Heart left ventricle (tissue), 16 donors: Measurements from ENCODE around the gene EPB41L4B. TPM values are rescaled to one million over a fixed set of nuclear protein-coding genes. Genes with fewer than 3 reads are reported as not detected.

ENCODE experiments used
- ATAC-seq, 4 donors: fragments of 200-7000 bp; cut with Tn5 transposase; one replicate each; pipeline ENCODE4 v1.9.1; 2020 to 2022; ENCODE audit warnings: moderate library complexity in 4 of 4, mild to moderate bottlenecking in 3 of 4, moderate number of reproducible peaks in 1 of 4
- DNase-seq, 5 donors: peaks; one replicate each; pipeline ENCODE4 v3.0.0-alpha.2; 2020
- H3K27ac ChIP-seq, 12 donors: fragments of 200-600 bp; sonication (generic) in 4 of 12; one replicate each; pipeline versions ENCODE4 v1.5.0 to v1.8.0; 2016 to 2022; ENCODE audit warnings: mild to moderate bottlenecking in 2 of 12
- H3K27me3 ChIP-seq, 9 donors: fragments of 200-600 bp; sonication (generic) in 2 of 9; one replicate each; pipeline versions ENCODE4 v1.5.1 to v1.8.0; 2016 to 2022; ENCODE audit warnings: mild to moderate bottlenecking in 3 of 9
- H3K36me3 ChIP-seq, 9 donors: fragments of 200-600 bp; sonication (generic) in 2 of 9; one replicate each; pipeline versions ENCODE4 v1.5.0 to v1.8.0; 2018 to 2022; ENCODE audit warnings: mild to moderate bottlenecking in 2 of 9
- H3K4me1 ChIP-seq, 12 donors: fragments of 200-600 bp; sonication (generic) in 4 of 12; one replicate each; pipeline versions ENCODE4 v1.5.0 to v1.8.0; 2016 to 2022; ENCODE audit warnings: mild to moderate bottlenecking in 3 of 12
- H3K4me3 ChIP-seq, 12 donors: fragments of 200-600 bp; sonication (generic) in 4 of 12; one replicate each; pipeline versions ENCODE4 v1.5.0 to v1.8.0; 2017 to 2022; ENCODE audit warnings: mild to moderate bottlenecking in 9 of 12, moderate library complexity in 4 of 12
- H3K9me3 ChIP-seq, 12 donors: fragments of 200-600 bp; sonication (generic) in 4 of 12; one replicate each; pipeline versions ENCODE4 v1.5.0 to v1.8.0; 2016 to 2022; ENCODE audit warnings: mild to moderate bottlenecking in 1 of 12
- POLR2A ChIP-seq, 2 donors: fragments of 450-650 bp; IDR thresholded peaks; one replicate each; pipeline ENCODE4 v1.6.1; 2017; ENCODE audit warnings: antibody characterized with exemption in 2 of 2, mild to moderate bottlenecking in 2 of 2, moderate library complexity in 2 of 2
- WGBS, 4 donors: extraction: QIAGEN DNeasy Blood & Tissue Kit in 2 of 4; methylation state at CpG; one replicate each; pipeline versions ENCODE4 v1.1.5 to v1.1.7; 2013 to 2018; 5-methylcytosine and 5-hydroxymethylcytosine counted together
- intact Hi-C, 10 donors: fragments of 100-400 bp; cut with DNase I; formaldehyde crosslinking; loops; one replicate each; pipeline versions ENCODE4 v1.11.1 to v1.14.2; 2022
- polyA plus RNA-seq, 2 donors: library from polyadenylated mRNA; stranded (reverse); fragments of 200-250 nt; gene quantifications; one replicate each; pipeline ENCODE4 v1.2.3, GENCODE V29; 2013
- total RNA-seq, 9 donors: library from RNA; depleted of rRNA in 2 of 9; stranded (reverse); fragments of >200 nt in 2 of 9; fragmentation: NEBNext Ultra II Directional in 3 of 9; extraction: Animal tissue kit (Norgen Biotek cat#: 25700) in 3 of 9; gene quantifications; one replicate each; pipeline versions ENCODE4 v1.1.0 to v1.2.4, GENCODE V29; 2016 to 2023
- TF ChIP-seq, protein P1 (sequence below), 12 donors: fragments of 200-600 bp; sonication (generic) in 4 of 12; IDR thresholded peaks; one replicate each; pipeline versions ENCODE4 v1.5.0 to v1.8.0; 2018 to 2022; ENCODE audit warnings: antibody characterized with exemption in 12 of 12, mild to moderate bottlenecking in 5 of 12
- donor health status: ischemic (EF 13 %, LVEDD 7.1; RV severe dilation, severe dysfunction).
- donor health status: healthy with polysubstance abuse.
- donor health status: DM: no; HTN: yes; CAD: no.
- donor health status: DM: no; HTN: no; CAD: no.
- donor health status: ischemic (EF 25% LVEDD 6.9; RV normal size, moderate dysfunction).
- donor health status: ischemic (EF 25% LVEDD 5.7; RV mildly dilated, moderate dysfunction).
- donor health status: healthy.
- donor health status: DM: yes; HTN: yes; CAD: no.
- donor health status: ischemic (EF 35%, LVEDD 5.7; RV mildly dilated, moderate dysfunction).
- donor health status: nonischemic (EF 11% LVEDD 7.7; RV severe dilation, severe dysfunction).
- donor health status: DM: yes; HTN: yes; CAD: no.
- donor health status: PGD.
- donor health status: ischemic (EF 29% LVEDD 5.4; RV normal size, mild dysfunction).
- donor health status: nonischemic (EF 23%, LVEDD 6.1; RV moderate dilation, normal function).

EPB41L4B gene
- total and polyA plus RNA-seq, 11 donors, result 0.71 to 16.5 (median 8.9) TPM

- DNase-seq (no peak), ATAC-seq (no peak)
- Histone ChIP-seq H3K4me3 (no peak overlapping the region), H3K4me1 (peaks cover 0 to 6% (median 0%) of the 10 kb centered on the region in 12 donors), H3K36me3 (no peaks in the 10 kb centered on the region), H3K9me3 (no peaks in the 10 kb centered on the region), H3K27ac (no peak overlapping the region), H3K27me3 (peaks cover 0 to 7% (median 0%) of the 10 kb centered on the region in 9 donors)
- WGBS, 4 donors, result 91 to 99% (median 94%) methylated on average over 3 of the region's 3 CpGs
- intact Hi-C loops, result no loop called here
- TF ChIP-seq, protein P1, sequence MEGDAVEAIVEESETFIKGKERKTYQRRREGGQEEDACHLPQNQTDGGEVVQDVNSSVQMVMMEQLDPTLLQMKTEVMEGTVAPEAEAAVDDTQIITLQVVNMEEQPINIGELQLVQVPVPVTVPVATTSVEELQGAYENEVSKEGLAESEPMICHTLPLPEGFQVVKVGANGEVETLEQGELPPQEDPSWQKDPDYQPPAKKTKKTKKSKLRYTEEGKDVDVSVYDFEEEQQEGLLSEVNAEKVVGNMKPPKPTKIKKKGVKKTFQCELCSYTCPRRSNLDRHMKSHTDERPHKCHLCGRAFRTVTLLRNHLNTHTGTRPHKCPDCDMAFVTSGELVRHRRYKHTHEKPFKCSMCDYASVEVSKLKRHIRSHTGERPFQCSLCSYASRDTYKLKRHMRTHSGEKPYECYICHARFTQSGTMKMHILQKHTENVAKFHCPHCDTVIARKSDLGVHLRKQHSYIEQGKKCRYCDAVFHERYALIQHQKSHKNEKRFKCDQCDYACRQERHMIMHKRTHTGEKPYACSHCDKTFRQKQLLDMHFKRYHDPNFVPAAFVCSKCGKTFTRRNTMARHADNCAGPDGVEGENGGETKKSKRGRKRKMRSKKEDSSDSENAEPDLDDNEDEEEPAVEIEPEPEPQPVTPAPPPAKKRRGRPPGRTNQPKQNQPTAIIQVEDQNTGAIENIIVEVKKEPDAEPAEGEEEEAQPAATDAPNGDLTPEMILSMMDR (IDR thresholded peaks at IDR 0.05), result no peak
- no peak for TF ChIP-seq POLR2A (IDR thresholded peaks at IDR 0.05)
These were observed 81.6 kb downstream of the EPB41L4B start for GRCh38 chr9:109239240-109239639.

DNA sequence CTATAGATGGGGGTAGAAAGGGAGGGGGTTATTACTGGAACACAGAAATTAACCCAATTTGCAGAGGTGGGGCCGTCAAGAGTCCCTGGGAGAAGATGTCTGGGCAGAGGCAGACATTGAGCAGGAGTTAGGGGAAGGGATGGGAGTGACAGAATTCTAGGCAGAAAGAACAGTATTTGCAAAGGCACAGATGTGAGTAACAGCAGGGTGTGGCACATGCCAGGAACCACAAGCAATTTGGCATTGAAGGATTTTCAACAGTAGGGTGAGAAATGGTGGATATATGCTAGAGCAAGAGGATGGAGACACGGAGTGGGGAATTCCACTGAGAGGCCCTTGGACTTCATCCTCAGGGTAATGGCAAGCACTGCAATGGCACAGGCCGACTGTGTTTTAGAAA lies 82.2 kb downstream of the EPB41L4B start:
- TF ChIP-seq POLR2A (IDR thresholded peaks at IDR 0.05), result no peak
- TF ChIP-seq, protein P1 (IDR thresholded peaks at IDR 0.05), result no peak
- Histone ChIP-seq H3K36me3 (no peaks in the 10 kb centered on the region), H3K4me1 (peaks cover 0 to 6% (median 0%) of the 10 kb centered on the region in 12 donors), H3K27me3 (peaks cover 0 to 7% (median 0%) of the 10 kb centered on the region in 9 donors), H3K4me3 (no peak overlapping the region), H3K27ac (no peak overlapping the region), H3K9me3 (no peaks in the 10 kb centered on the region)
- no peak for ATAC-seq
- intact Hi-C loops, result no loop called here
- WGBS, 4 donors, result 77 to 86% (median 84%) methylated on average over 3 of the region's 3 CpGs
- DNase-seq, result no peak

DNA sequence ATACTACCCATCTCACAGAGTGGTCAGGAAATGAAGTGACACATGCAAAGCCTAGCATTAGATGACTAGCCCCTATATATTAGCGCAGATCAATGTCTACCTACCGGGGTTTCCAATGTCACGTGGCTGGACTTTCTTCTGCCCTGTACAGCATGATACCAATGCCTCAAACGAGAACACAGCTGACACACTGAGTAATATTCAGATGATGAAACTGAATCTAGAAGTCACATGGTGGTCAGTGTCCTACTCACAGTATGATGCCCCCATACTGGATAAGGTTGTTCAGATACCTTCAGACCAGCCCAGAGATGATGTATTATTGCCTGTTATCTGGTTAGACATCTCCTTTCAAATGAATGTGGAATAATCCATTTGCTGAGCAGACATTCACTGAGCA lies 82.7 kb downstream of the EPB41L4B start:
- Histone ChIP-seq H3K4me1 (peaks cover 0 to 6% (median 0%) of the 10 kb centered on the region in 12 donors), H3K9me3 (no peaks in the 10 kb centered on the region), H3K36me3 (no peaks in the 10 kb centered on the region), H3K27ac (no peak overlapping the region), H3K27me3 (peaks cover 0 to 7% (median 0%) of the 10 kb centered on the region in 9 donors), H3K4me3 (no peak overlapping the region)
- DNase-seq, result no peak
- no peak for ATAC-seq
- WGBS, 4 donors, result 79 to 86% (median 82%) methylated on average over 4 of the region's 4 CpGs
- intact Hi-C loops, result no loop called here
- TF ChIP-seq, protein P1 (IDR thresholded peaks at IDR 0.05), result no peak
- no peak for TF ChIP-seq POLR2A (IDR thresholded peaks at IDR 0.05)

DNA sequence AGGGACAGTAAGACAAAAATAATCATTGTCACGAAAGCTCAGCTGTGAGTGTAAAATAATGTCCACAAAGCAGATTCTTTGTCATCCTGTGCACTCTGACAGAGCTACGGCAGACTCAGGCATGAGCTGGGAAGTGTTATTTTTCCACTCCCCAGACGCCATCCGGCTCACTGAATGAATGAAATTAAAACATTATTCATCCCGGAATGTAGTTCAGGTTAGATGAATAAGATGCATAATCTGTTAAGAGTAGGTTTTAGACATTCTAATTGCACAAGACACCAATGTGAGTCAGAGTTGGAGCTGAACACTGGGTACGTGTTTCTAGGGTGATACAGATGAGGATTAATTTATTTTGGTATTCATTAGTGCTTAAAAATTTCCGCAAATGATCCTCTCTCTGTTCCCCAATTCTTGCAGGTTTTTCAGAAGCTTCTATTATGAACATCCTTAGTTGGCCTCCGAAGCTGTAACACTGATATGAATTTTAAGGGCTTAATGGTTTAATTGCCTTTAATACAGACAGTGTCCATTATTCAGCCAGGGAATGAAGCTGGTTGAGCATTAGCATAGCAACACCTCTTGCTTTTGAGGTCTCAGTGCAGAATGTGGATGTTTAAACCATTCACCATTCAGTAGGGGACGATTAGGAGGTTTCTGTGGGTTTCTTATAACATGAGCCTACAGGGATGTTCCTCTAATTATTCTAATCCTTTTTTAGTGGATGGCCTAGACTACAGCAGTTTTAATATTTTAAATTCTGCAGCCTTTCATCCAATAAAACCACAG lies 88.2 kb downstream of the EPB41L4B start:
- Histone ChIP-seq H3K27me3 (peaks cover 0 to 12% (median 0%) of the 10 kb centered on the region in 9 donors), H3K4me3 (no peak overlapping the region), H3K36me3 (no peaks in the 10 kb centered on the region), H3K27ac (no peak overlapping the region), H3K9me3 (no peaks in the 10 kb centered on the region), H3K4me1 (no peaks in the 10 kb centered on the region)
- WGBS, 4 donors, result 69 to 73% (median 72%) methylated on average over 9 of the region's 9 CpGs
- intact Hi-C loops, result no loop called here
- TF ChIP-seq, protein P1 (IDR thresholded peaks at IDR 0.05), result no peak
- no peak for TF ChIP-seq POLR2A (IDR thresholded peaks at IDR 0.05)
- DNase-seq (no peak), ATAC-seq (no peak)
